Suprapubic skin (tissue), 4 donors: ENCODE measurements around the gene GPR35. TPM values are rescaled to one million over a fixed set of nuclear protein-coding genes. Genes with fewer than 3 reads are reported as not detected.

Experiments
- DNase-seq, 2 donors: peaks; one replicate each; pipeline ENCODE4 v3.0.0-alpha.2; 2019; ENCODE audit warnings: low spot score in 2 of 2
- H3K27ac ChIP-seq: fragments of 200-600 bp; sonication (generic); one replicate; pipeline ENCODE4 v1.5.1; 2019
- H3K27me3 ChIP-seq: fragments of 200-600 bp; sonication (generic); one replicate; pipeline ENCODE4 v1.5.1; 2019
- H3K36me3 ChIP-seq: fragments of 200-600 bp; sonication (generic); one replicate; pipeline ENCODE4 v1.5.1; 2019
- H3K4me1 ChIP-seq: fragments of 200-600 bp; sonication (generic); one replicate; pipeline ENCODE4 v1.5.1; 2019
- H3K4me3 ChIP-seq: fragments of 200-600 bp; sonication (generic); one replicate; pipeline ENCODE4 v1.5.1; 2019; ENCODE audit warnings: mild to moderate bottlenecking
- H3K9me3 ChIP-seq: fragments of 200-600 bp; sonication (generic); one replicate; pipeline ENCODE4 v1.5.1; 2019
- EP300 ChIP-seq: sonication (generic); formaldehyde crosslinking; IDR thresholded peaks from one replicate; pipeline ENCODE4 v1.6.1; 2017; ENCODE audit warnings: antibody characterized with exemption
- POLR2A ChIP-seq, 2 donors: fragments of 450-650 bp; IDR thresholded peaks; one replicate each; pipeline ENCODE4 v1.6.1; 2017; ENCODE audit warnings: antibody characterized with exemption in 2 of 2, mild to moderate bottlenecking in 2 of 2, moderate library complexity in 2 of 2
- POLR2AphosphoS5 ChIP-seq, 3 donors: sonication (generic); formaldehyde crosslinking; IDR thresholded peaks; one replicate each; pipeline ENCODE4 v1.6.1; 2017; ENCODE audit warnings: antibody characterized with exemption in 3 of 3
- WGBS: methylation state at CpG from one replicate; pipeline ENCODE4 v1.1.5; 2018; 5-methylcytosine and 5-hydroxymethylcytosine counted together
- total RNA-seq, 4 donors: library from RNA; depleted of rRNA; stranded (reverse); fragments of >200 nt; gene quantifications; one replicate each; pipeline ENCODE4 v1.1.0, GENCODE V29; 2016
- TF ChIP-seq, protein P1 (sequence below), 2 donors: fragments of 200-600 bp in 1 of 2; fragments of 450-650 bp in 1 of 2; sonication (generic) in 1 of 2; IDR thresholded peaks; one replicate each; pipeline ENCODE4 v1.5.1; 2016 to 2019; ENCODE audit warnings: antibody characterized with exemption in 2 of 2, mild to moderate bottlenecking in 1 of 2, moderate library complexity in 1 of 2

The GPR35 gene
- total RNA-seq, 4 donors from 2014 or later = 1.4 to 7.5 (median 2.5) TPM

GRCh38 chr2:240629968-240630770, 4.9 kb downstream of the GPR35 start:
- 89% methylated on average over 24 of the region's 50 CpGs for WGBS
- no peak for TF ChIP-seq POLR2A (IDR thresholded peaks at IDR 0.05)
- no peak for TF ChIP-seq EP300
- no peak for TF ChIP-seq POLR2AphosphoS5 (IDR thresholded peaks at IDR 0.05)
- TF ChIP-seq, protein P1, sequence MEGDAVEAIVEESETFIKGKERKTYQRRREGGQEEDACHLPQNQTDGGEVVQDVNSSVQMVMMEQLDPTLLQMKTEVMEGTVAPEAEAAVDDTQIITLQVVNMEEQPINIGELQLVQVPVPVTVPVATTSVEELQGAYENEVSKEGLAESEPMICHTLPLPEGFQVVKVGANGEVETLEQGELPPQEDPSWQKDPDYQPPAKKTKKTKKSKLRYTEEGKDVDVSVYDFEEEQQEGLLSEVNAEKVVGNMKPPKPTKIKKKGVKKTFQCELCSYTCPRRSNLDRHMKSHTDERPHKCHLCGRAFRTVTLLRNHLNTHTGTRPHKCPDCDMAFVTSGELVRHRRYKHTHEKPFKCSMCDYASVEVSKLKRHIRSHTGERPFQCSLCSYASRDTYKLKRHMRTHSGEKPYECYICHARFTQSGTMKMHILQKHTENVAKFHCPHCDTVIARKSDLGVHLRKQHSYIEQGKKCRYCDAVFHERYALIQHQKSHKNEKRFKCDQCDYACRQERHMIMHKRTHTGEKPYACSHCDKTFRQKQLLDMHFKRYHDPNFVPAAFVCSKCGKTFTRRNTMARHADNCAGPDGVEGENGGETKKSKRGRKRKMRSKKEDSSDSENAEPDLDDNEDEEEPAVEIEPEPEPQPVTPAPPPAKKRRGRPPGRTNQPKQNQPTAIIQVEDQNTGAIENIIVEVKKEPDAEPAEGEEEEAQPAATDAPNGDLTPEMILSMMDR (IDR thresholded peaks at IDR 0.05) = no peak
- Histone ChIP-seq H3K36me3 (no peaks in the 10 kb centered on the region), H3K9me3 (no peaks in the 10 kb centered on the region), H3K27ac (no peak overlapping the region), H3K4me3 (no peak overlapping the region), H3K4me1 (peaks cover 2% of the 10 kb centered on the region), H3K27me3 (no peaks in the 10 kb centered on the region)
- peak; percentile 47 to 79 for DNase-seq

GRCh38 chr2:240630771-240631547, 5.7 kb downstream of the GPR35 start:
- DNase-seq = peak; percentile 39 to 49
- no peaks in the 10 kb centered on the region for H3K27me3 ChIP-seq
- WGBS = 96% methylated on average over 9 of the region's 21 CpGs
- H3K4me3 ChIP-seq = no peak overlapping the region
- no peaks in the 10 kb centered on the region for H3K4me1 ChIP-seq
- H3K36me3 ChIP-seq = no peaks in the 10 kb centered on the region
- H3K27ac ChIP-seq = no peak overlapping the region
- H3K9me3 ChIP-seq = no peaks in the 10 kb centered on the region
- TF ChIP-seq POLR2AphosphoS5 (IDR thresholded peaks at IDR 0.05) (no peak), POLR2A (IDR thresholded peaks at IDR 0.05) (no peak), EP300 (no peak)
- TF ChIP-seq, protein P1 (IDR thresholded peaks at IDR 0.05) = no peak

DNA sequence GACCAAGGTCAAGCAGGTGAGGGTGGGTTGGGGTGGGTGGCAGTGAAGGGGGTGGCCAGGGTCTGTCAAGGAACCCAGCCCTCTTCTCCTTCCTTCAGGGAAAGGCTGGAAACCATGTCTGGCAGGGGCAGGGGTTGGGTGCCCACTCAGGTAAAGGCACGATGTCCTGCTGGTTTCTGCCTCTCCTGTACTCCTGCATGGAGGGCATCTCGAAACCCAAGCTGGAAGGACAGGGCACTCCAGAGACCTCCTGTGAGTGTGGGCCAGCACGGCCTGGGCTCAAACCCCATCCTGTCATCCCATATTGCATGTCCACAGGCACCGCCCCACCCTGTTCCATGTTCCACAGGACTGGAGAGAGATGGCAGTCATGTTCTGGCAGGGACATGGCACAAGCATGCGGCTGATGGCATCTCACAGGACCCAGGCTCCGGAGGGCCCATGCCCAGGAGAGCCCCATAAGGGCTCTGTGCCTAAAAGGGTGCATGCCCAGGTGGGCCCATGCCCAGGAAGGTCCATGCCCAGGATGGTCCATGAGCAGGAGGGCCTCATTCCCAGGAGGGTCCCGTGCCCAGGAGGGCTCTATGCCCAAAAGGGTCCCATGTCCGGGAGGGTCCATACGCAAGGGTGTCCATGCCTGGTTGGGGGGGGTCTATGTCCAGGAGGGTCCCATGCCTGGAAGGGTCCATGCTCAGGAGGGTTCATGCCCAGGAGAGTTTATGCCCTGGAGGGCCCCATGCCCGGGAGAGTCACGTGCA, 6.4 kb downstream of the GPR35 start:
- 100% methylated on average over 2 of the region's 11 CpGs for WGBS
- Histone ChIP-seq H3K9me3 (no peaks in the 10 kb centered on the region), H3K27ac (no peak overlapping the region), H3K4me1 (no peaks in the 10 kb centered on the region), H3K36me3 (no peaks in the 10 kb centered on the region), H3K27me3 (no peaks in the 10 kb centered on the region), H3K4me3 (no peak overlapping the region)
- TF ChIP-seq EP300 (no peak), POLR2AphosphoS5 (IDR thresholded peaks at IDR 0.05) (no peak), POLR2A (IDR thresholded peaks at IDR 0.05) (no peak)
- TF ChIP-seq, protein P1 (IDR thresholded peaks at IDR 0.05) = no peak
- peak in 1 of 2 donors; percentile 70 for DNase-seq

- no peaks in the 10 kb centered on the region for H3K27me3 ChIP-seq
- H3K4me3 ChIP-seq = no peak overlapping the region
- no peaks in the 10 kb centered on the region for H3K9me3 ChIP-seq
- H3K4me1 ChIP-seq = no peaks in the 10 kb centered on the region
- DNase-seq = peak in 1 of 2 donors; percentile 61
- no peaks in the 10 kb centered on the region for H3K36me3 ChIP-seq
- no peak overlapping the region for H3K27ac ChIP-seq
- no peak for TF ChIP-seq POLR2A (IDR thresholded peaks at IDR 0.05)
- TF ChIP-seq, protein P1 (IDR thresholded peaks at IDR 0.05) = no peak
- TF ChIP-seq EP300 = no peak
- no peak for TF ChIP-seq POLR2AphosphoS5 (IDR thresholded peaks at IDR 0.05)
- WGBS = 100% methylated on average over 1 of the region's 1 CpG
Measured at GRCh38 chr2:240632306-240632721, 7.0 kb downstream of the GPR35 start.
